B cell (primary cell): Measurements from ENCODE around the gene FILIP1. TPM values are rescaled to one million over a fixed set of nuclear protein-coding genes. Genes with fewer than 3 reads are reported as not detected.

Source experiments
- ATAC-seq: fragments of 200-7000 bp; cut with Tn5 transposase; one replicate; pipeline ENCODE4 v1.10.0; 2021; ENCODE audit warnings: low read depth, mild to moderate bottlenecking, moderate number of reproducible peaks, moderate library complexity
- CTCF ChIA-PET: fragments of 350-600 bp; sonication (Branson Sonifier 250); formaldehyde crosslinking; loops from one replicate; lab custom pipeline; 2021; ENCODE audit warnings: antibody characterized with exemption, inconsistent platforms; lab: Charles Lee
- POLR2A ChIA-PET: fragments of 350-600 bp; sonication (Branson Sonifier 250); formaldehyde crosslinking; loops from one replicate; lab custom pipeline; 2021; ENCODE audit warnings: antibody characterized with exemption; lab: Charles Lee
- DNase-seq: peaks from one replicate; pipeline ENCODE4 v3.0.0; 2013
- H2AFZ ChIP-seq: 2 replicates; pipeline ENCODE4 v1.6.1; 2012; ENCODE audit warnings: mild to moderate bottlenecking, low read depth, low read length; ENCODE audit not compliant: insufficient read depth, poor library complexity, severe bottlenecking
- H3K27ac ChIP-seq, 2 donors: 1 replicate in 1 of 2; 2 replicates in 1 of 2; pipeline ENCODE4 v1.5.1; 2012 to 2013; ENCODE audit warnings: low read length in 2 of 2, mild to moderate bottlenecking in 2 of 2, moderate library complexity in 1 of 2
- H3K27me3 ChIP-seq, 4 experiments: fragments of 200-600 bp in 1 of 4; sonication (generic) in 1 of 4; replicated peaks in 1 of 4; 1 replicate in 2 of 4; 2 replicates in 2 of 4; pipeline versions ENCODE4 v1.6.1 to v1.7.0; 2013 to 2016; ENCODE audit warnings: low read length in 3 of 4, mild to moderate bottlenecking in 2 of 4, mixed read lengths in 1 of 4, moderate library complexity in 1 of 4; ENCODE audit not compliant: insufficient read depth in 4 of 4, control insufficient read depth in 3 of 4; ENCODE audit errors: control extremely low read depth in 1 of 4
- H3K36me3 ChIP-seq, 2 experiments: replicated peaks in 1 of 2; 1 replicate in 1 of 2; 2 replicates in 1 of 2; pipeline versions ENCODE4 v1.6.1 to v1.7.1; 2013; ENCODE audit warnings: low read length in 1 of 2; ENCODE audit not compliant: insufficient read depth in 2 of 2, control insufficient read depth in 1 of 2; ENCODE audit errors: control extremely low read depth in 1 of 2, extremely low read depth in 1 of 2
- H3K4me1 ChIP-seq, 2 donors: fragments of 200-600 bp in 1 of 2; sonication (generic) in 1 of 2; 1 replicate in 1 of 2; 2 replicates in 1 of 2; pipeline versions ENCODE4 v1.5.1 to v1.6.1; 2013 to 2017; ENCODE audit warnings: low read length in 2 of 2; ENCODE audit not compliant: control insufficient read depth in 2 of 2, insufficient read depth in 2 of 2
- H3K4me2 ChIP-seq: replicated peaks from 2 replicates; pipeline ENCODE3; 2012; ENCODE audit warnings: mild to moderate bottlenecking, low read depth, low read length; ENCODE audit not compliant: poor library complexity, severe bottlenecking
- H3K4me3 ChIP-seq, 5 experiments: fragments of 200-600 bp in 1 of 5; sonication (generic) in 1 of 5; 1 replicate in 3 of 5; 2 replicates in 2 of 5; pipeline versions ENCODE4 v1.5.1 to v1.7.0; 2011 to 2016; ENCODE audit warnings: low read length in 4 of 5, mild to moderate bottlenecking in 4 of 5, low read depth in 2 of 5, control low read depth in 1 of 5, moderate library complexity in 1 of 5; ENCODE audit not compliant: insufficient read depth in 1 of 5; ENCODE audit errors: control extremely low read depth in 1 of 5, extremely low read depth in 1 of 5
- H3K79me2 ChIP-seq: fragments of 200-600 bp; sonication (generic); one replicate; pipeline ENCODE4 v1.6.0; 2016; ENCODE audit warnings: low read length; ENCODE audit not compliant: control insufficient read depth, insufficient read depth
- H3K9ac ChIP-seq: fragments of 200-600 bp; sonication (generic); 2 replicates; pipeline ENCODE4 v1.6.1; 2017; ENCODE audit warnings: mild to moderate bottlenecking, low read length, moderate library complexity
- H3K9me3 ChIP-seq, 3 donors: one replicate each; pipeline versions ENCODE4 v1.6.1 to v1.7.1; 2013; ENCODE audit warnings: low read length in 2 of 3; ENCODE audit not compliant: control insufficient read depth in 2 of 3, insufficient read depth in 1 of 3; ENCODE audit errors: control extremely low read depth in 1 of 3
- H4K20me1 ChIP-seq: 2 replicates; pipeline ENCODE4 v1.6.0; 2012; ENCODE audit warnings: mild to moderate bottlenecking, low read length; ENCODE audit not compliant: insufficient read depth, control insufficient read depth, poor library complexity, severe bottlenecking
- H3K27ac Mint-ChIP-seq: one replicate; pipeline ENCODE4 v1.8.0; 2021; ENCODE audit warnings: mixed read lengths
- H3K27me3 Mint-ChIP-seq: one replicate; pipeline ENCODE4 v1.8.0; 2021; ENCODE audit warnings: mixed read lengths
- H3K4me1 Mint-ChIP-seq: one replicate; pipeline ENCODE4 v1.8.0; 2021; ENCODE audit warnings: mixed read lengths
- H3K4me3 Mint-ChIP-seq: one replicate; pipeline ENCODE4 v1.8.0; 2021; ENCODE audit warnings: mixed read lengths
- H3K9me3 Mint-ChIP-seq: one replicate; pipeline ENCODE4 v1.8.0; 2022; ENCODE audit warnings: mixed read lengths; ENCODE audit not compliant: insufficient read depth
- EZH2 ChIP-seq: IDR thresholded peaks from 2 replicates; pipeline ENCODE4 v1.6.1; 2012; ENCODE audit warnings: borderline replicate concordance, low read depth, mild to moderate bottlenecking, moderate library complexity, low read length; ENCODE audit not compliant: insufficient read depth, poor library complexity, severe bottlenecking
- WGBS: methylation state at CpG from one replicate; pipeline ENCODE4 v1.1.5; 2013; ENCODE audit warnings: missing lambda C conversion rate; ENCODE audit not compliant: insufficient coverage; 5-methylcytosine and 5-hydroxymethylcytosine counted together
- intact Hi-C: fragments of 100-400 bp; cut with micrococcal nuclease; formaldehyde crosslinking; loops from one replicate; pipeline ENCODE4 v1.10.0; 2022
- polyA plus RNA-seq: library from polyadenylated mRNA; depleted of rRNA; stranded (reverse); fragments of >200 nt; gene quantifications from 2 replicates; pipeline ENCODE4 v1.2.3, GENCODE V29; 2012
- total RNA-seq, 2 donors: library from RNA; stranded (reverse); fragments of 120-200 nt in 1 of 2; gene quantifications; 1 replicate in 1 of 2; 2 replicates in 1 of 2; pipeline versions ENCODE4 v1.2.3 to v1.2.4, GENCODE V29; 2013 to 2022
- TF ChIP-seq, protein P1 (sequence below): fragments of 200-600 bp; IDR thresholded peaks from one replicate; pipeline ENCODE4 v1.8.0; 2022; ENCODE audit warnings: antibody characterized with exemption, mild to moderate bottlenecking

The FILIP1 gene
- total and polyA plus RNA-seq, 2 donors (not counting 1 experiment from before 2014, with no cell fraction given), result not detected

DNA sequence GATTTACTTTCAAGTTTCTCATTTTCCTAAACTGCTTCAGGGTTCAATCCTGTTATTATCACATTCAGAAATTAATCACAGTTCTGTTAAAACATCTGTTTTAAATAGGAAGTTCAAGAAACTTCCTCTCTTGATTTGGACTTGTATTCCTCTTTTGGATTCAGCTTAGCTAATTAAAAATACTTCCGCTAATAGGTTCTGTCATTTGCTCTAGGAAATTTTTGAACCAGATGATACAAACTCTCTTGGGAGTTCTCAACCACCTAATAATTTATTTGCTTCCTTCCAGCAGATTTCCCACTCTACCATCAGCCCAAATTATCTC is 193.1 kb downstream of the FILIP1 start:
- Histone ChIP-seq H3K27ac (no peak overlapping the region), H3K36me3 (no peaks in the 10 kb centered on the region), H3K9me3 (no peaks in the 10 kb centered on the region), H2AFZ (no peak overlapping the region), H3K79me2 (no peaks in the 10 kb centered on the region), H3K27me3 (no peaks in the 10 kb centered on the region), H4K20me1 (no peaks in the 10 kb centered on the region), H3K4me3 (no peak overlapping the region), H3K4me1 (no peaks in the 10 kb centered on the region), H3K4me2 (no peak overlapping the region), H3K9ac (no peak overlapping the region)
- ChIA-PET POLR2A (no interaction called here), CTCF (interaction anchor here (1.5 kb wide), 2 partner anchors 34 to 92 kb away, joined by 4 to 5 read pairs; no protein-coding TSS in a partner anchor)
- Mint-ChIP-seq H3K9me3 (no peaks in the 10 kb centered on the region), H3K4me3 (no peak overlapping the region), H3K27ac (no peak overlapping the region), H3K4me1 (no peaks in the 10 kb centered on the region), H3K27me3 (peaks cover 11% of the 10 kb centered on the region)
- ATAC-seq (no peak), DNase-seq (no peak)
- no peak for TF ChIP-seq EZH2
- TF ChIP-seq, protein P1, sequence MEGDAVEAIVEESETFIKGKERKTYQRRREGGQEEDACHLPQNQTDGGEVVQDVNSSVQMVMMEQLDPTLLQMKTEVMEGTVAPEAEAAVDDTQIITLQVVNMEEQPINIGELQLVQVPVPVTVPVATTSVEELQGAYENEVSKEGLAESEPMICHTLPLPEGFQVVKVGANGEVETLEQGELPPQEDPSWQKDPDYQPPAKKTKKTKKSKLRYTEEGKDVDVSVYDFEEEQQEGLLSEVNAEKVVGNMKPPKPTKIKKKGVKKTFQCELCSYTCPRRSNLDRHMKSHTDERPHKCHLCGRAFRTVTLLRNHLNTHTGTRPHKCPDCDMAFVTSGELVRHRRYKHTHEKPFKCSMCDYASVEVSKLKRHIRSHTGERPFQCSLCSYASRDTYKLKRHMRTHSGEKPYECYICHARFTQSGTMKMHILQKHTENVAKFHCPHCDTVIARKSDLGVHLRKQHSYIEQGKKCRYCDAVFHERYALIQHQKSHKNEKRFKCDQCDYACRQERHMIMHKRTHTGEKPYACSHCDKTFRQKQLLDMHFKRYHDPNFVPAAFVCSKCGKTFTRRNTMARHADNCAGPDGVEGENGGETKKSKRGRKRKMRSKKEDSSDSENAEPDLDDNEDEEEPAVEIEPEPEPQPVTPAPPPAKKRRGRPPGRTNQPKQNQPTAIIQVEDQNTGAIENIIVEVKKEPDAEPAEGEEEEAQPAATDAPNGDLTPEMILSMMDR, result no peak
- intact Hi-C loops, result no loop called here
- WGBS, result 60% methylated on average over 1 of the region's 1 CpG

DNA sequence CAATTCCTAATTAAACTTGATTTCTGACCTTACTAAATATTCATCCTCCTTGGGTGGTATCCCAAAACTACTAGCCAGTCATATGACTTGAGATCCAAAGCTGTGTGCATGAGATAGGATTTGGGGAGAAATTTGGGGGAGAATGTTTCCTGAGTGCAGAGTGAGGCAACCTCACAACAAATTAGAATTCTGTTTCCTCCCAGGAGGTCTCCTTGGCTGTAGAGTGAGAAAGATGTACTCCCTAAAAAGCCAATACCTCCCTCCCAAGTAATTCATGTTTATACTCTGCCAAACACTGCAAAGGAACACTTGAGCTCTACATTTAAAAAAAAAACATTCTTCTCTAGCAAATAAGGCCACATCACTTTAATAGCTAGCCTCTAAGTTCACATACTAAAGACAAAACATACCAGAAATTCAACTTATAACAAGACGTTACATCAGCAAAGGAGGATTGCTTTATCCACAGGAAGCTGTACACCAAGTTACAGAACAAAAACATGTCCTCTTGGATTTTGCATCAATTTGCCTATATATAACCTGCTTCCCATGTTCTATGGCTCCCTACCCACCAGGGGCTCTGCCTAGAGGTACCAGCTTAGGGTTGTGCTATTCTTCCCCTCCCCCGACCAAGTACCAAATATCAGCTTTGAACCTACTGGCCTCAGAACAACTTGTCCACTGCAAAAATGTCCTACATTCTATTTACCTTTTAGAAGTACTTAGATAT is 193.6 kb downstream of the FILIP1 start:
- Mint-ChIP-seq H3K27ac (no peak overlapping the region), H3K4me1 (no peaks in the 10 kb centered on the region), H3K27me3 (peaks cover 7% of the 10 kb centered on the region), H3K9me3 (no peaks in the 10 kb centered on the region), H3K4me3 (no peak overlapping the region)
- H3K36me3 ChIP-seq, result no peaks in the 10 kb centered on the region
- H3K27ac ChIP-seq, result no peak overlapping the region
- WGBS, result 75% methylated on average over 1 of the region's 2 CpGs
- intact Hi-C loops, result no loop called here
- ATAC-seq, result no peak
- no peak overlapping the region for H2AFZ ChIP-seq
- H3K4me2 ChIP-seq, result no peak overlapping the region
- H3K4me3 ChIP-seq, result no peak overlapping the region
- H3K4me1 ChIP-seq, result no peaks in the 10 kb centered on the region
- no peaks in the 10 kb centered on the region for H3K27me3 ChIP-seq
- H3K9ac ChIP-seq, result no peak overlapping the region
- no peaks in the 10 kb centered on the region for H3K79me2 ChIP-seq
- H3K9me3 ChIP-seq, result no peaks in the 10 kb centered on the region
- TF ChIP-seq, protein P1, result no peak
- no peak for TF ChIP-seq EZH2
- H4K20me1 ChIP-seq, result no peaks in the 10 kb centered on the region
- no peak for DNase-seq
- ChIA-PET CTCF (interaction anchor here (0.8 to 1.5 kb wide), 3 partner anchors 35 to 371 kb away, joined by 3 to 5 read pairs (median 4); no protein-coding TSS in a partner anchor), POLR2A (no interaction called here)
